GM12864 (cell line): ENCODE results near the gene TRMT112.
A peak's percentile ranks its signal among the peaks of the same experiment; 100 is the strongest.

Experiments used
- DNase-seq: peaks from one replicate; pipeline ENCODE4 v3.0.0-alpha.2; 2011; ENCODE audit warnings: low read depth
- H3K4me3 ChIP-seq: 2 replicates; pipeline ENCODE4 v1.5.1; 2011; ENCODE audit warnings: mild to moderate bottlenecking, low read depth, low read length, control low read depth
- TF ChIP-seq, protein P1 (sequence below): IDR thresholded peaks from 2 replicates; pipeline ENCODE4 v1.5.1; 2011; ENCODE audit warnings: low read depth, mild to moderate bottlenecking, moderate library complexity, low read length, control low read depth, inconsistent platforms; ENCODE audit errors: missing control alignments

Gene TRMT112

DNA sequence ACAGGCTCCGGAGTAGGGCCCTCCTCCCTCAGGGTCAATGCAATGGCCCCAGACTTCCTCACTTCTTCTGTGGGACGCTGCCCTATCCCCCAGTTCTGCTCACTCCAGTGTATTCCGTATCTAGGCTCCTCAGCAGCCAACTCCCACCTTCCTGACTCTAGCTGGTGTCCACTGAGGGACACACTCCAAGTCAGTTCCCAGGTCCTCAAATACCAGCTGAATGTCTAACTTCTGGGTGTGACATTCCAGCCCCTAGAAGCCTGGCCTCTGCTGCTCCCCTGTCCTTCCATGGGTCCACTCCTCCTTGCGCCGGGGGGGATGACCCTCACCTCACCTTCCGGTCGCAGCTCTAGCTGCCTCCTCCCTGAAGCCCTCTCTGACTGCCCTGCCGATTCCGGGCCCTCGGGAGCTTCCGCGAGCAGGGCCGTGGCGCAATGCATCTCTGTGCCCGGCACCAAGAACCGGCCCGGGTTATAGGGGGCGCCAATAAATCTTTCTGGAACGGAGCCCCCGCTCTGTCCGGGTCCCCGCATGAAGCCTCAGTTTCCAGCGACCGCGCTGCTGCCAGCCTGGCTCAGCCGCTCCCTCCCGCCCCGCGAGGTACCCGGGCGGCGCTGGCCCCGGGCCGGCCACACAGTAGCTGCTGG lies 48.3 kb downstream of the TRMT112 start:
- peak overlapping the region; percentile 87 for H3K4me3 ChIP-seq
- TF ChIP-seq, protein P1, sequence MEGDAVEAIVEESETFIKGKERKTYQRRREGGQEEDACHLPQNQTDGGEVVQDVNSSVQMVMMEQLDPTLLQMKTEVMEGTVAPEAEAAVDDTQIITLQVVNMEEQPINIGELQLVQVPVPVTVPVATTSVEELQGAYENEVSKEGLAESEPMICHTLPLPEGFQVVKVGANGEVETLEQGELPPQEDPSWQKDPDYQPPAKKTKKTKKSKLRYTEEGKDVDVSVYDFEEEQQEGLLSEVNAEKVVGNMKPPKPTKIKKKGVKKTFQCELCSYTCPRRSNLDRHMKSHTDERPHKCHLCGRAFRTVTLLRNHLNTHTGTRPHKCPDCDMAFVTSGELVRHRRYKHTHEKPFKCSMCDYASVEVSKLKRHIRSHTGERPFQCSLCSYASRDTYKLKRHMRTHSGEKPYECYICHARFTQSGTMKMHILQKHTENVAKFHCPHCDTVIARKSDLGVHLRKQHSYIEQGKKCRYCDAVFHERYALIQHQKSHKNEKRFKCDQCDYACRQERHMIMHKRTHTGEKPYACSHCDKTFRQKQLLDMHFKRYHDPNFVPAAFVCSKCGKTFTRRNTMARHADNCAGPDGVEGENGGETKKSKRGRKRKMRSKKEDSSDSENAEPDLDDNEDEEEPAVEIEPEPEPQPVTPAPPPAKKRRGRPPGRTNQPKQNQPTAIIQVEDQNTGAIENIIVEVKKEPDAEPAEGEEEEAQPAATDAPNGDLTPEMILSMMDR = peak; percentile 7
- DNase-seq = no peak

DNA sequence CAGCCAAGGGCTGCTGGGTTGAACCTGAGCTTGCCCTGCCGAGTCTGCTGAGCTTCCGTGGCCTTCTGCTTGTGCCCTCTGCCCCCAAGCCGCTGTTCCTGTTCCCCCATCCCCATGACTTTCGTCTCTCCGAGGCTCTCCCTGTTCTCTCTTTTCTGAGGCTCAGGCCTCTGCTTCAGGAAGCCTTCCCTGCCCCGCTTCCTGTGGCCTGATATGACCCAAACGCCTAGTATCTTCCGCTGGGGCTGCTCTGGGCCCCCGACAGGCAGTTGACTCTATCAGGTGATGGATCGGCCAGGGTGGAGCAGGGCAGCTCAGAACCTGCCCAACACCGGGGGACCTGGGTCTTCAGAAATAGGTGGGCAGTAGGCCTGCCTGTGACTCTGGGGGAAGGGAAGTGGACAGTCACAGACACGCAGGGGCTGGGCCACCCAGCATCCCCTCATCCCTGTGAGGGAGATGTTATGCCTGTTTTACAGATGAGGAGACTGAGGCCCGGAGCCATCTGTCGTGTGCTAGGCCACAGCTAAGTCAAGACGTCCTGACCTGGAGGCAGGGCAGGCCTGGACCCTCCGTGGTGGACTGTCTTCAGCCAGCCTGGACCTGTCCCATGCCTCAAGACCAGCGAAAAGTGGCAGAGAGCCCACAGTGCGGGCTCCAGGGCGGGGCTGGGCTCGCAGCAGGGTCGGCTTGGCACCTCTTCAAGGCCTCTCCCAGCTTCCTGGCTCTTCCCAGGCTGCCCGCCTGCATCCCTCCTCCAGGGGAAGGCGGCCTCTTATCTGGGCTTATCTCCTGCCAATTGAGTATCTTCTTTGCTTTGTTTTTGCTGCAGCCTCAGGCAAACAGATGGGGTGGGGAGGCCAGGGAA lies 49.1 kb downstream of the TRMT112 start:
- TF ChIP-seq, protein P1 = no peak
- peak overlapping the region; percentile 87 for H3K4me3 ChIP-seq
- no peak for DNase-seq

DNA sequence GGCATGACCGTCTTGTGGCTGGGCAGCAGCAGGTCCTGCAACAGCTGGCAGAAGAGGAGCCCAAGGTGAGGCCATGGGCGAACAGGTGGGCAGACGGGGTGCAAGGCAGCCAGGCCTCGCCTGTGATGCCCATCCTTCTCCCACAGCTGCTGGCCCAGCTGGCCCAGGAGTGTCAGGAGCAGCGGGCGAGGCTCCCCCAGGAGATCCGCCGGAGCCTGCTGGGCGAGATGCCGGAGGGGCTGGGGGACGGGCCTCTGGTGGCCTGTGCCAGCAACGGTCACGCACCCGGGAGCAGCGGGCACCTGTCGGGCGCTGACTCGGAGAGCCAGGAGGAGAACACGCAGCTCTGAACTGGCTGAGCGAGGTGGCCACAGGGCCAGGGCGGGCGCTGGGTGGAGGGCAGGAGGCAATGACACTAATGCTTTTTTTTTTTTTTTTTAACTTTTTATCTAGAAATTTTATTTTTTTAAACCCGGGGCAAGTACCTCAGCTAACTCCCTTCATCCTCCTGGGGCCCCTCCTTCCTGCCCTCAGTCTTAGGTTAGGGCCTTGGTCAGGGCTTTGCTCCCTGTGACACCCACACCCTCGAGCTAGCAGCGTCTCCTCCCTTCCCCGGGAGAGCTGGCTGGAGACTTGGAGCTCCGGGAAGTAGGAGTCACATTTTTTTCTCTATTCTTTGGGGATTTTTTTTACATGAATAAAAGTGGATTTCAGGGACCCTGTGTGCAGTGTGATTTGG lies 50.0 kb downstream of the TRMT112 start:
- H3K4me3 ChIP-seq = no peak overlapping the region
- TF ChIP-seq, protein P1 = no peak
- no peak for DNase-seq
